CD4-positive, alpha-beta T cell treated with Interleukin-4 for 1 hour (primary cell): ENCODE data around the gene SLC28A3.

Experiments used
- DNase-seq, 2 donors: peaks; one replicate each; pipeline ENCODE4 v3.0.0-alpha.2; 2020 to 2022

SLC28A3 gene

GRCh38 chr9:84235511-84235910 is 105.0 kb downstream of the SLC28A3 start:
- no peak for DNase-seq

DNA sequence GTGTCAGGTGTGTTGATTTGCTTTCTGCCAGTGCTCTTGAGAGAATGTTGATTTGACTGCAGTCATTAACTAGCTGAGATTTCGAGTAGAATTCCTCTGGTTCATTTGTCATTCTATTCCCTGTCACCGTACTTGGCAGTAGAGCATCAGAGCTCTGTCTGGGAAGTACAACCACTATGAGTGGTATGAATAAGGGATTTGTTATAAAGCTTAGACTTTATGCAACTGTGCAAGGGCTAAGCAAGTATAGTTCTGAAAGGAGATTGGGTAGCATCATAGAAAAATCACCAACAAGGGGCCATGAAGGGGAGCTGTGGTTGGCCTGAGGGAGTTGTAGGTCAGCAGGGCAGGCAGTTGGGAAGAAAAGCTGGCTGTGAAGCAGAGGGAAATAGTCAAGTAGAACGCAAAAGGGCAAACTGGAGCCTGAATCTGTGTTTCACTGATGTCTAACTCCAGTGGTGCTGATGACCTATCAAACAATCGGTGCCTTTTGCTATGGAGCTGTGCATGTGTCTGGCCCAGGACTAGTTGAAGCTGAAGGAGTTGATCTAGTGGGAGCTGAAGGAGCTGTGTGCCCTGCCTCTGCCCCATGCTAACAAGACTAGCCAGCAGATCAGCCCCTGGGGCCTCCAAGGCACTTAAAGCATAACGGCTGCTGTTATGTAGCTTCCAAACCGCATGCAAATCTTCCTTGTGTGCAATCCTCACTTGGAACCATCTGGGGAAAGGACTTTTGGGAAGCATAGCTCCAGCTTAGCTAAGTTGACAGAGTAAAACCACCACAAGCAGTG is 110.0 kb downstream of the SLC28A3 start:
- no peak for DNase-seq

DNA sequence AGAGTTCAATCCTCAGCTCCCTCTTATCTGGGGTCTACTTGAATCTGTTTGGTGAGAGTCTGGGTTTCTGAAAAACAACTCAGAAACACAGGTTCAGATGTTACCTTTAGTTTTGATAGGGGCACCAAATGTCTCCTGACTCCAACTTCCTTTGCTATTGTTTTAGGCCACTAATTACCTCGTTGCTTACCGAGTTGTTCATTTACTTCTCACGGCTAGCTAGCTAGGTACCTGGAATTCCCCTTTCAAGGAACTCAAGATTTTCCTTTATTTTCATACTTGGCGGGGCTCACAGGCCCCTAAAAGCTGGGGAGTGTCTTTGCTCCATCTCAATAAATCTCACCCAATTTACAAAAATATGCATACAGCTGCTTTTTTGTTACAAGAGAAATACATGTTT is 111.4 kb downstream of the SLC28A3 start:
- DNase-seq = no peak

DNA sequence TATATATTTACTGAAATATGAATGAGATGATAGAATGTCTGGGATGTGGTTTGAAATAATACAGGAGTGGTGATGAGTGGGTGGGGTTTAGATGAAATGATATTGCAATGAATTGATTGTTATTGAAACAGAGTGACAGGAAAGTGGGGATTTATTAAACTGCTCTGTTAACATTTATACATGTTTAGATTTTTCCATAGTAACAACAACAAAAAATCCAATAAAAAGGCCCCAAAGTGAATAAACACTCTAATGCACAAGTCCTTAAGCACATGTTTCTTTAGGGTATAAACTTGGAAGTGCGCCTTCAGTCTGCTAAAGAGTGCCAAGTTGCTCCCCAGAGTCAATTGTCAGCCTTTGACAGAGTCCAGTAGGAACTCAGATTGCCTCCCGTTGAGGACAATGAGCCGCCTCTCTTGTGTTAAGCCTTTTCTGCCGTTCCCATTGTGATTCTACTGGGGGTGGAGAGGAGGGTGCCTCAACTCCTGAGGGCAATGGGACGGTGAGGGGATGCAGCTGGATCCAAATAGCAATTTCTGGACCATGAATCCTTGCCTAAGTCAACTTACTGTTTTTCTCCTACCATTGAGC is 112.3 kb downstream of the SLC28A3 start:
- DNase-seq = no peak

DNA sequence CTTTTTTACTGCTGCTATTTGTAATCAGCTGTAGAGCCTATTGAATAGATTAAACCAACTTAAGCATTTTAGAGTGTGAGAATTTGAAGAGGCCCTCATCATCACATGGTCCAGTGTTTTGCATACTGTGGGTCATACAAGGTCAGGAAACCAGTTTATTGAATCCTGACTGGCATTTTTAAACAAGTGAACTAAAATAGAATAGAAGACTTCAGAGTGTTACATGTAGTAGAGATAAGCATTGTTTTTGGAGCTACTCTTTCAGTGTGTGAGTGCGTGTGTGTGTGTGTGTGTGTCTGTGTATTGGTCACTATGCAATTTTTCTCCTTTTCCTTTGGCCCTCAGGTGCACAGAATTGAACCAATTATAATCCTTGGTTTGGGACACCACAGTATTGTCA is 114.4 kb downstream of the SLC28A3 start:
- DNase-seq = no peak
